NB4 (cell line): ENCODE results near the gene SLC35B2.

Experiments used
- CTCF ChIP-seq: IDR thresholded peaks from one replicate; pipeline ENCODE4 v1.5.1; 2012; ENCODE audit warnings: low read depth, low read length
- POLR2A ChIP-seq: IDR thresholded peaks from 2 replicates; pipeline ENCODE4 v1.6.1; 2011; ENCODE audit warnings: mild to moderate bottlenecking; ENCODE audit not compliant: insufficient read length; ENCODE audit errors: extremely low read depth

DNA sequence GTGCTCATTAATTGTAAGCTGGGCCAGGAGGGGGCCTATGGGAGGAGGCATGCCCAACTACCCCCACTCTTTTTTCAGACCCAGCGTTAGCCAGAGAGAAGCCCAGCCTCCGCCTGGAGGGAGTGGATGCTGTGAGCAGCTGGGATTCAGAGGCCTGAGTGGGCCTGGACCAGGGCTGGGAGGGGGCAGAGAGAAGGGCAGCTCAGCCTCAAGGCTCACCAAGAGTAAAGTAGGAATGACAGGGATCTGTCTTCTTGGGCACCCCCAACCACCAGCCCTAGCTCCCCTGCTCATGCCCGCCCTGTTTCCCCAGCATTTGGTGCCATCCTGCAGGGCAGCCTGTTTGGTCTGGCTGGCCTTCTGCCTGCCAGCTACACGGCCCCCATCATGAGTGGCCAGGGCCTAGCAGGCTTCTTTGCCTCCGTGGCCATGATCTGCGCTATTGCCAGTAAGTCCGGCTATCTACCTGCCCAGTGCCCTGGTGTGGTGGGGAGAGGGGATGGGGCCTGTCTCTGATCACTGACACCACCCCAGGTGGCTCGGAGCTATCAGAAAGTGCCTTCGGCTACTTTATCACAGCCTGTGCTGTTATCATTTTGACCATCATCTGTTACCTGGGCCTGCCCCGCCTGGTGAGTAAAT lies 27.2 kb downstream of the SLC35B2 start:
- no peak for TF ChIP-seq CTCF
- no peak for TF ChIP-seq POLR2A
